Omental fat pad (tissue), 4 donors: ENCODE measurements around the gene FBXO44. TPM values are rescaled to one million over a fixed set of nuclear protein-coding genes. Genes with fewer than 3 reads are reported as not detected.

Source experiments
- ATAC-seq: fragments of 150-250 bp; one replicate; pipeline ENCODE4 v1.9.1; 2016; ENCODE audit warnings: mild to moderate bottlenecking, moderate library complexity; ENCODE audit not compliant: low FRiP score
- DNase-seq: peaks from one replicate; pipeline ENCODE4 v3.0.0-alpha.2; 2019; ENCODE audit warnings: low spot score
- CTCF ChIP-seq, 3 donors: fragments of 450-650 bp; IDR thresholded peaks; one replicate each; pipeline ENCODE4 v1.5.1; 2016 to 2017; ENCODE audit warnings: antibody characterized with exemption in 3 of 3, mild to moderate bottlenecking in 3 of 3, moderate library complexity in 2 of 3
- total RNA-seq, 4 donors: library from RNA; depleted of rRNA; stranded (reverse); fragments of >200 nt; gene quantifications; one replicate each; pipeline ENCODE4 v1.1.0, GENCODE V29; 2016

Gene FBXO44
- total RNA-seq, 4 donors from 2014 or later, result 5.8 to 13.3 (median 9.6) TPM

DNA sequence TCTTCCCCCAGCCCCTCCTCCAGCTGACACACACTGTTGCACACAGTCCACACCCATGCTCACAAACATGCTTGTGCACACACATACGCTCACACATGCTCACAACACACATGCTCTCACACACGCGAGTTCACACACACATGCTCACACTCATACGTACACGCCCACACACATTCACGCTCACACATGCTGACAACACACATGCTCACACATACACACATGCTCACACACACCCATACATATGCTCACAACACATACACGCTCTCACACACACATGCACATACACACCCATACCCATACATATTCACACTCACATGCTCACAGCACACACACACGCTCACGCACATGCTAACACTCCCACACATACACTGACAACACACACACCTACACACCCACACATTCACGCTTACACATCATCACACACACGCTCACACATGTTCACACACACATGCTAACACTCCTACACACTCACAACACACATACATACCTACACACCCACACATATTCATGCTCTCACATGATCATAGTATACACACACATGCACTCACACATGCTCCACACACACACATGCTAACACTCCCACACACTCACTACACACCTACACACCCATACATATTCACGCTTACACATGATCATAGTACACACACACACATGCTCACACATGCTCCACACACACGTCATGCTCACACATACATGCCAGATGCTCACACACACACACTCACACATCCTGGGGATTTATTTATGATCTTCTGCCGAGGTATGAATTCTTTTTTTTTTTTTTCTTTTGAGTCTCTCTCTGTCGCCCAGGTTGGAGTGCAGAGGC is 47.5 kb downstream of the FBXO44 start:
- no peak for DNase-seq
- no peak for TF ChIP-seq CTCF (IDR thresholded peaks at IDR 0.05)
- ATAC-seq, result no peak

GRCh38 chr1:11703357-11704193 is 48.9 kb downstream of the FBXO44 start:
- no peak for TF ChIP-seq CTCF (IDR thresholded peaks at IDR 0.05)
- no peak for DNase-seq
- no peak for ATAC-seq

DNA sequence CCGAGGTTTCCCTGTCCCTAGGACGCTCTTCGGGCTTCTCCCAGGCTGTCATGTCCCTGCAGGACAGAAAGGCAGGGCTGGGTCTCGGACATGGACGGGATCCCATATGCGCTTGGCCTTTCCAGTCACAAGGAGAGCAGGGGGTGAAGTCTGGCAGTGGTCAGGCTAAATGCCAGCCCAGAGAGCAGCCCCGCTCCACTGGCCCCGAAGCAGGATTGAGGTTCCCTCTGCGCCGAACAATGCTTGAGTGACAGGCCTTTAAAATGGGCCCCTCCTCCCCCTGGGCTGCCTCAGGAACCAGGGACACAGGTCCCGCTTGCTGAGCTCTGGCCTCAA is 49.5 kb downstream of the FBXO44 start:
- DNase-seq, result no peak
- no peak for TF ChIP-seq CTCF (IDR thresholded peaks at IDR 0.05)

DNA sequence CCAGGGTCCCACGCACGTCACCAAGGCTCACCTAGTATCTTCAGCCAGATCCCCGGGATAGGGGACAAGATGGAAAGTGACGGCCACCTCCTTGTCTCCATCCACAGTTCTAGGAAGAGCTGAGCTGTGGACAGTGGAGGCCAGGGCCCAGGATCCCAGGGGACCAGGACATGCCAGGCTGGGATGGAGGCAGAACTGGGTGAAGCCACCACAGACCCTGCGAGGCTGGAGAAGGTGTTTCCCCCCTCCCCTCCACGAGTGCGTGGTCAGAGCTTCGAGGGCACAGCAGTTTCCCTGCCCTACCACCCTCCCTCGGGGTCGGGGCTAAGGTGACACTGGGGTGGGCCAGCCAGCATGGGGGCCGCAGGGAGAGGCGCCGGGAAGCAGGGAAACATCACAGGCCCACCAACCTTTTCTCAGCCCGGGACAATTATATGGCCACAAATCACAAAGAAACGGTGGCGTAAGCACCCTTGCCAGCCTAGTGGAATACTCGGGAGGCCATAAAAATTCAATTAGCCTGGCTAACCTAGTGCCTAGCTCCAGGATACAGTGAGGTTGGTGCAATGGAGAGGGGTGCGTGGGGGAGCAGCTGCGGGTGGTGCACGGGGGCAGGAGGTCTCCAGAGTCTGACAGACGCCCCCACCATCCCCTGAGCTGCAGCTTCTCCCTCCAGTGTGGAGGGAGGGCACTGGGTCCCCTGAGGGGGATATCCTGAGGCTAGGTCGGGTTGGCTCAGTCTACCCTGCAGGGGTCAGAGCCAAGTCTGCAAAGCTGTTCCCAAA is 50.2 kb downstream of the FBXO44 start:
- TF ChIP-seq CTCF (IDR thresholded peaks at IDR 0.05), result no peak
- DNase-seq, result no peak
- no peak for ATAC-seq

More for the DNA sequence above, 49.5 kb downstream of the FBXO44 start:
- ATAC-seq, result no peak

DNA sequence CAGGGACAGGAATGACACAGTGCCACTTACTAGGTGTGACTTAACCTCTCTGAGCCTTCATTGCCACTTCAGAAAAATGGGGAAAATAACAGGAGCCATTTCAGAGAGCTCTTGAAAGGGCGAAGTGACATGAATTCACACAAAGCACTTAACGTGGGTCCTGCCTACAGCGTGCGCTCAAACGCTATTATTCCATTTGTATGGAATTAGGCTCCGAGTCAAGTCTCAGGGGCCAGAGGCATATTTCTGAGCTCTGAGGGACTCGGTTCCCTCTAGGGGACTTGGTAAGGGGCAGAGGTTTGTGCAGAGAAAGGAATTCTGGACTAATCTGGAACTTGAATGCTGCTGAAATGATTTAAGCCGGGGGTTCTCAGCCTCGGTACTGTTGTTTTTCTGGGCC is 50.9 kb downstream of the FBXO44 start:
- ATAC-seq (no peak), DNase-seq (no peak)
- no peak for TF ChIP-seq CTCF (IDR thresholded peaks at IDR 0.05)

- no peak for TF ChIP-seq CTCF (IDR thresholded peaks at IDR 0.05)
- DNase-seq, result no peak
- ATAC-seq, result no peak
Measured at GRCh38 chr1:11706292-11706691, 51.6 kb downstream of the FBXO44 start.
